ENCODE measurements around the gene SOS2.

The SOS2 gene

DNA sequence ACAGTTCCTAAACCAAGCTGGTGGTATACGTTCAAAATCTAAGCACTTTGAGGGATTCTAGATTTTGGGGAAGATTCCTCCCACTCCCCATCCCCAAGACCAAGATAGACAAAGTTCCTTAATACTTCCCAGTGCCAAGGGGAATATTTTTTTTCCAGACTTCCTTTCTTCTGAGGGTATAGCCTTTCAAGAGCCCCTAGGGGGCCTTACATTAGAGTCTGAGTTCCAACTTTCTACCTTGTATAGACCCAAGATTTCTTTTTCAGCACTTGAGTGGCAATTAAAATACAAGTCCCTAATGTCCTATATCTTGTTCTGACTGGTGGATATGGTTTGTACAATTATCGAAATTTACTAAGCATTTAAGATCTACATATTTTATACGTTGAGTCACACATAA is 28.7 kb upstream of the SOS2 start:
- H3K27ac ChIP-seq, result no peak overlapping the region
- TF ChIP-seq, protein P1, sequence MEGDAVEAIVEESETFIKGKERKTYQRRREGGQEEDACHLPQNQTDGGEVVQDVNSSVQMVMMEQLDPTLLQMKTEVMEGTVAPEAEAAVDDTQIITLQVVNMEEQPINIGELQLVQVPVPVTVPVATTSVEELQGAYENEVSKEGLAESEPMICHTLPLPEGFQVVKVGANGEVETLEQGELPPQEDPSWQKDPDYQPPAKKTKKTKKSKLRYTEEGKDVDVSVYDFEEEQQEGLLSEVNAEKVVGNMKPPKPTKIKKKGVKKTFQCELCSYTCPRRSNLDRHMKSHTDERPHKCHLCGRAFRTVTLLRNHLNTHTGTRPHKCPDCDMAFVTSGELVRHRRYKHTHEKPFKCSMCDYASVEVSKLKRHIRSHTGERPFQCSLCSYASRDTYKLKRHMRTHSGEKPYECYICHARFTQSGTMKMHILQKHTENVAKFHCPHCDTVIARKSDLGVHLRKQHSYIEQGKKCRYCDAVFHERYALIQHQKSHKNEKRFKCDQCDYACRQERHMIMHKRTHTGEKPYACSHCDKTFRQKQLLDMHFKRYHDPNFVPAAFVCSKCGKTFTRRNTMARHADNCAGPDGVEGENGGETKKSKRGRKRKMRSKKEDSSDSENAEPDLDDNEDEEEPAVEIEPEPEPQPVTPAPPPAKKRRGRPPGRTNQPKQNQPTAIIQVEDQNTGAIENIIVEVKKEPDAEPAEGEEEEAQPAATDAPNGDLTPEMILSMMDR (conservative IDR thresholded peaks at IDR 0.05), result no peak

GRCh38 chr14:50257732-50258131 is 26.4 kb upstream of the SOS2 start:
- TF ChIP-seq, protein P1 (conservative IDR thresholded peaks at IDR 0.05), result no peak

DNA sequence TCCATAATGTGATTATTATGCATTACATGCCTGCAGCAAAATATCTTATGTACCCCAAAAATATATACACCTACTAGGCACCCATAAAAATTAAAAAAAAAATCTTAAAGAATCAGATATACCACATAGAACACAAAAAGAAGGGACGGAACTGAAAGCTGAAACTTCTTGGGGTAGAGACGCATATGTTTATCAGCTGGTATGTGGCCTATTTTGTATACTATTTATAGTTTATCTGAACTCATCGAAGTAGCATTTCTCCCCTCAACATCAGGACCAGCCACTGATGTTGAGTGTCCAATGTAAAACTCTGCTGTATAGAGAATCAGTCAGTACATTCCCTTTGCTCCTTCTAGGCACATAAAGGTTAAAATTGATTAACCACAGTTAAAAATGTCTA is 22.9 kb upstream of the SOS2 start:
- no peak overlapping the region for H3K27ac ChIP-seq
- TF ChIP-seq, protein P1 (conservative IDR thresholded peaks at IDR 0.05), result no peak

More at GRCh38 chr14:50257732-50258131, 26.4 kb upstream of the SOS2 start:
- no peak overlapping the region for H3K27ac ChIP-seq

GRCh38 chr14:50249136-50249775 is 17.9 kb upstream of the SOS2 start:
- H3K27ac ChIP-seq, result no peak overlapping the region

GRCh38 chr14:50247245-50247644 is 15.9 kb upstream of the SOS2 start:
- no peak overlapping the region for H3K27ac ChIP-seq
- TF ChIP-seq, protein P1 (conservative IDR thresholded peaks at IDR 0.05), result no peak

More at GRCh38 chr14:50249136-50249775, 17.9 kb upstream of the SOS2 start:
- TF ChIP-seq, protein P1 (conservative IDR thresholded peaks at IDR 0.05), result no peak

GRCh38 chr14:50242566-50243310 is 11.4 kb upstream of the SOS2 start:
- TF ChIP-seq, protein P1 (conservative IDR thresholded peaks at IDR 0.05), result no peak
- peak overlapping the region; percentile 8; the same call in 1 of the 2 replicates for H3K27ac ChIP-seq

DNA sequence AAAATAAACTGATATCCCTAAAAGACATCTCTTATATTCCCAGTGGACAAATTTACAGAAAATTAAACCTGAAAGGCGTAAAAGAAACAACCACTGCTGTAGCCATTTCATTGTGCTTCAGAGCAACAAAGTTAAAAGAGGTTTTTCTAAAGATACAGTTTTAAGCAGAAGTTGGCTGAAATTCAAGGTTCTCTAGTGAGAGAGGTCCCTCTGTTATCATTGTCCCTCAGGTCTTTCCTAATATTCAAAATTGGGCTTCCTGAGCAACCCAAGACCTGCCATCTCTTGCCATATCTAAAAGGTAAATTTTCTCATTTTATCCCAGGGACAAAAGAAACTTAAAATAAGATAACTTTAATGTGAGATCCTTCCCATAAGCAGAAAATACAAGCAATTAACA is 10.7 kb upstream of the SOS2 start:
- peak overlapping the region; percentile 8; the same call in 1 of the 2 replicates for H3K27ac ChIP-seq
- TF ChIP-seq, protein P1 (conservative IDR thresholded peaks at IDR 0.05), result no peak
